Measurements from ENCODE around the gene TMEM132D.

DNA sequence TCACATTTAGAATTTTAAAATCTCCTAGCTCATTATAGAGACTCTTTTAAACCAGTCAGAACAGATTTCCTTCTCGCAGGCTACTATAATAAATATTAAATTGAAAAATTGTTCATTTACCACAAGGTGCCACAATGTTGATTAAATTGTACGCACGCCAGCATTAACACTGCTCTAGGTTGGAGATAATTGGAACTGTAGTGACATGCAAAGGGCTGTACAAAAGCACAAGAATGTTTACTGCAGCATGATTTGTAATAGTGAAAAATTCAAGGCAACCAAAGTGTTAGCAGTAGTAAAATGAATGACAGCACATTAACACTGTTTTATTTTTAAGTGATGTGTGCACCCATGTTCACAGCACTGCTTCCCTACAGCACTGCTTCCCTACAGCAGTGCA is 52.5 kb downstream of the TMEM132D start:
- TF ChIP-seq, protein P1, sequence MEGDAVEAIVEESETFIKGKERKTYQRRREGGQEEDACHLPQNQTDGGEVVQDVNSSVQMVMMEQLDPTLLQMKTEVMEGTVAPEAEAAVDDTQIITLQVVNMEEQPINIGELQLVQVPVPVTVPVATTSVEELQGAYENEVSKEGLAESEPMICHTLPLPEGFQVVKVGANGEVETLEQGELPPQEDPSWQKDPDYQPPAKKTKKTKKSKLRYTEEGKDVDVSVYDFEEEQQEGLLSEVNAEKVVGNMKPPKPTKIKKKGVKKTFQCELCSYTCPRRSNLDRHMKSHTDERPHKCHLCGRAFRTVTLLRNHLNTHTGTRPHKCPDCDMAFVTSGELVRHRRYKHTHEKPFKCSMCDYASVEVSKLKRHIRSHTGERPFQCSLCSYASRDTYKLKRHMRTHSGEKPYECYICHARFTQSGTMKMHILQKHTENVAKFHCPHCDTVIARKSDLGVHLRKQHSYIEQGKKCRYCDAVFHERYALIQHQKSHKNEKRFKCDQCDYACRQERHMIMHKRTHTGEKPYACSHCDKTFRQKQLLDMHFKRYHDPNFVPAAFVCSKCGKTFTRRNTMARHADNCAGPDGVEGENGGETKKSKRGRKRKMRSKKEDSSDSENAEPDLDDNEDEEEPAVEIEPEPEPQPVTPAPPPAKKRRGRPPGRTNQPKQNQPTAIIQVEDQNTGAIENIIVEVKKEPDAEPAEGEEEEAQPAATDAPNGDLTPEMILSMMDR (IDR thresholded peaks at IDR 0.05): no peak
- TF ChIP-seq EZH2 (IDR thresholded peaks at IDR 0.05): no peak
